GM10847 (cell line): ENCODE measurements around the gene WAPL.

ENCODE experiments used
- POLR2A ChIP-seq: IDR thresholded peaks from 2 replicates; pipeline ENCODE4 v1.6.1; 2011; ENCODE audit not compliant: insufficient read length; ENCODE audit errors: extremely low read depth

WAPL gene

DNA sequence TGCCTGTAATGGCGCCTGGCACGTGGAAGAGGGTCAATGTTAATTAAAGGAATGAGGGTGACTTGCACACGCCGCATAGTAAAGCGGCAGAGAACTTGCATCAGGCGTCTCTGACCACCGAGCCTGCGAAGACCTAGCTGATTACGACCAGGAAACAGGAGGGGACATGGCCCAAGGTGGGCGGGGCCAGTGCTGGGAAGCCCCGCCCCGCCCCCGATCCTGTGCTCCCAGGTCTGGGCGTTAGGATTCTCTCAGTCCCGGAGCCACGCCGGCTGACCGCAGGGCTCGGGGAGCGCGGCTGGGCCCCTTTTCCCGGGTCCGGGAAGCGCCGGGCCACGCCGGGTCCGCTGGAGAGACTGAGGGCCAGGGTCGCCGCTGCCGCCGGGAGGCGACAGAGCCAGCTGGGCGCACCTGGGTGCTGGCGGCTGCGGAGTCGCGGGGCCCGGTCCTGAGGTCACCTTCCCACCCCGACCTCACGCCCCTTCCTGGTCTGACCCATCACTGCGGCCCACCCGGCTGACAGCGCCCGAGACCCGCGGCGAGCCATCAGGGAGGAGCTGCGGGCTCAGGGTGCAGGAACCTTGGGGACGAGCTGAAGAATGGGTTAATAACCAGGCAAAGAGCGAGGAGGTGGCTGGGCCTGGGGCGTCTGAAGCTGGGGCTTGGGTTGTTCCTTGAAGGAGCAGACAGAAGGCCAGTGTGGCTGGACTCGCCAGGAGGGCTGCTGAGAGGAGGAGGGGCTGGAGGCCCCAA is 132.0 kb downstream of the WAPL start:
- no peak for TF ChIP-seq POLR2A

- TF ChIP-seq POLR2A = no peak
Measured at GRCh38 chr10:86388119-86388704, 133.4 kb downstream of the WAPL start.

- no peak for TF ChIP-seq POLR2A
Measured at GRCh38 chr10:86387178-86387794, 134.3 kb downstream of the WAPL start.

- no peak for TF ChIP-seq POLR2A
Measured at GRCh38 chr10:86385806-86386205, 135.8 kb downstream of the WAPL start.
